Activated CD4-positive, CD25-positive, alpha-beta regulatory T cell treated with anti-CD3 and anti-CD28 coated beads, Interleukin-2, amount 50 U/mL, for 72 hours (primary cell): ENCODE measurements around the gene C2CD3.
"Not testable (repeated sequence)": the region's sequence is repeated elsewhere in the genome, so short reads cannot be mapped to it uniquely, and the experiment has no call there.

Experiments
- DNase-seq: peaks from one replicate; pipeline ENCODE4 v3.0.0; 2021

The C2CD3 gene

DNA sequence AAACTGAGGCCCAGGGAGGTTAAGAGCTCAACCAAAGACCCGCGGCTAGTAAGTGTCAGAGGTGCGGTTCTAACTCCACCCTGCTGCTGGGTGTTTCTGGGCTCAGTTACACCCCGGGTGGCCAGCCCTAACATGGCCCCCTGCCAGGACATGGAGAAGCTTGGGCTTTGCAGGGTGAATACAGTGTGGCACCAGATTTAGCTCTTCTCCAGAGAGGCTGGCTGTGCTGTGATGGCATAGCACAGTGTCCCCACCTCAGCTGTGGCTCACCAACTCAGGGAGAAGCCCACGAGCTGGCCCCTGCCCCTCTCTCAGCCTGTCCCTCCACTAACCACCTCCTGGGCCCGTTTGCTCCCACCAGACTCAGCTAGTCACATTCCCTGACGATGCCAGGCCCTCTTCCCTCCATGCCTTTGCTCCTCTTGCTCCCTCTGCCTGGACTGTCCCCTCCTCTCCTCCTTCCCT, 168.9 kb downstream of the C2CD3 start:
- DNase-seq, result no peak

- no peak for DNase-seq
Observed at GRCh38 chr11:74000307-74001133, 170.3 kb downstream of the C2CD3 start.

DNA sequence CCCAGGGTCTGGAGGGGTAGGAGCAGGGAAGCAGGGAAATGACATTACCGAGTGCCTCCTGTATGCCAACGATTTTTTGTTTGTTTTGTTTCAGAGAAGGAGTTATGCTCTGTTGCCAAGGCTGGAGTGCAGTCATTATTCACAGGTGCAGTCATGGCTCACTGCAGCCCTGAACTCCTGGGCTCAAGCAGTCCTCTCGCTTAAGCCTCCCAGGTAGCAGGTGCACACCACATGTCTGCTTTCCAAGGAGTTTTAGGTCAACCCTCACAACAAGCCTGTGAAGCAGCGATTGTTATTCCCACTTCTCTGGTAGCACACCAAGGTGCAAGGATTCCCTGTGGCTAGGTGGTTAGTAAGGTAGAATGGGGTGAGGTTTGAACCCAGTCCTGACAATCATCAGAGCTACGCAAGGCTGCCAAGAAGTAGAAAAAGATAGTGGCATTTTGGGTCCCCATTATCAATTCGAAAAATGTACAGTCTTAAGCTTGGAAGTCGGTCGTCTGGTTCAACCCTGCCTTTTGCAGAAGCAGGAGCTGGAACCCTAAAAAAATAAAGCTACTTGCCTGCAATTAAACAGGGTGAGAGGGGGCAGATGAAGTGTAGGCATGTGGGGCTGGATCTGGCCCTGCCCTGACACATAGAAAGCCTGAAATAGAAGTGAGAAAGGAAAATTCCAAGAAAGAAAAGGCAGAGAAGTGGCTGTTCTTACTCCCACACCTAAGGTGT, 171.1 kb downstream of the C2CD3 start:
- no peak for DNase-seq

- DNase-seq, result no peak
Observed at GRCh38 chr11:73998846-73999575, 171.8 kb downstream of the C2CD3 start.

DNA sequence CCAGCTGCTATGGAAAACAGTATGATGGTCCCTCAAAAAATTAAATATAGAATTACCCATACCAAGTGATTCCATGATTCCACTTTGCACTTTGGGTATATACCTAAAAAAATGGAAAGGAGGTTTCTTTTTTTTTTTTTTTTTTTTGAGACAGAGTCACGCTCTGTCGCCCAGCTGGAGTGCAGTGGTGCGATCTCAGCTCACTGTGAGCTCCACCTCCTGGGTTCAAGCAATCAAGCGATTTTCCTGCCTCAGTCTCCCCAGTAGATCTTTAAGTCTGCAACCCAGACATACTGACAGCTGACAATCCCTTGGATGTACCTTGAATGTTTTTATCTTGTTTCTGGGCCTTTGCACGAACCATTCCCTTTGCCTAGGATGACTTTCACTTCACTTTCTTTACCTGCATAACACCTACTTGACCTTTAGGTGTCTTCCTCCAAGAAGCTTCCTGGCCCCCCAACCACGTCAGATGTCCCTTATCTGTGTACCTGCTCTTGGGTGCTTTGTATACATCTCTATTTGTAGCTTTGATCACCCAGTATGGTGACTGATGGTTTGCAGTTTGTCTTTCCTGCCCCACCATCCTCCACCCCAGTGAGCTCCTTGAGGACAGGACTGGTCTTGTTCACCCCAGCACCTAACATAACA, 173.6 kb downstream of the C2CD3 start:
- peak; percentile 24 for DNase-seq

DNA sequence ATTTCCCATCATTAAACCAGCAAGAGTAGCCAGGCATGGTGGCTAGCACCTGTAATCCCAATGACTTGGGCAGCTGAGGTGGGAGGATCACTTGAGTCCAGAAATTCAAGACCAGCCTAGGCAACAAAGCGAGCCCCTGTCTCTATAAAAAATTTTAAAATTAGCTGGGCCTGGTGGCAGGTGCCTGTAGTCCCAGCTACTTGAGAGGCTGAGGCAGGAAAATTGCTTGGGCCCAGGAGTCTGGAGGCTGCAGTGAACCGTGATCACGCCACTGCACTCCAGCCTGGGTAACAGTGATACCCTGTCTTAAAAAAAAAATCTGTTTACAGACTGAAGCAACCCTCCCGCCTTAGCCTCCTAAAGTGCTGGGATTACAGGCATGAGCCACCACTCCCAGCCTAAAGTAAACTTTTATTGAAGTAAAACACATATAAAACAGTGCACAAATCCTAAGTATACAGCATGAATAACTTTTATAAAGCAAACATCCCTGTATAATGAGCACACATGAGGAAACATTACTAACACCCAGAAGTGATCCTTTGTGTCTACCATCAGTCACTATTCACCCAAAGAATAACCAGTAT, 174.5 kb downstream of the C2CD3 start:
- peak; percentile 22 for DNase-seq

DNA sequence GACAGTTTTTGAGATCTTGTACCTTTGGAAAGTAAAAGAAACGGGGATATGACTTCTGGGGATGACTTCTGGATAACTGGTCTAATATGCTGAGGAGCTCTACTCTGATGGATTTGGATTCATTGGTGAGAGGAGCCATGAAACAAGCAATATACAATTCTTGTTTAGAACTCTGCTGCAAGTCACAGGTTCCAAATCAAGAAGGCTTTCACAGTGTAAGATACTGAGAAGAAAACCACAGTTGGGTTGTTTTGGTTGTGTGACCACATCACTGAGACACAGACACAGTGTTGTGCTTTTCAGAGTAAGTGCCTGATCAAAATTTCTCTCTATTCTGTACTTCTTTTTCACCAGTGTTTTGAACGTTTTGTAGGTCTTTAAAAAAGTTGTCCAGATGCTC, 175.1 kb downstream of the C2CD3 start:
- peak; percentile 25 for DNase-seq

DNA sequence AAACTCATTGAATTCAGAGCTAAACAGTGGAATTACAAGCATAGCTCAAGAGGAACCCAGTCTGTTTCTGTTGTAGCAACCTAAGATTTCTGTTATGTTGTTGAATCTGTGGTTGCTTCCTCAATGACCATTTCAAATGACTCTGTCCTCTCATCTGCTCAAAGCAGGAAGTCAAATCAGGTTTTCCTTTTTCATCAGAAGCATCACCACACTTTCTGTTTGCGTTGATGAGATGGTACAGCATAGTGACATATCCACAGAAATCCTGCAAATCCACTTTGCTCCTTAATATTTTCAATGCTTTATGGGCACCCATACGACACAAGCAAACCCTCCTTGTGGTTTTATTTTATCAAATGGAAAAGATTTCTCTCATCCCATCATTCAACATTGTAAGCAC, 175.6 kb downstream of the C2CD3 start:
- DNase-seq, result no peak

- no peak for DNase-seq
Observed at GRCh38 chr11:73991471-73992006, 179.3 kb downstream of the C2CD3 start.

GRCh38 chr11:73990730-73991129, 180.1 kb downstream of the C2CD3 start:
- no peak for DNase-seq

DNA sequence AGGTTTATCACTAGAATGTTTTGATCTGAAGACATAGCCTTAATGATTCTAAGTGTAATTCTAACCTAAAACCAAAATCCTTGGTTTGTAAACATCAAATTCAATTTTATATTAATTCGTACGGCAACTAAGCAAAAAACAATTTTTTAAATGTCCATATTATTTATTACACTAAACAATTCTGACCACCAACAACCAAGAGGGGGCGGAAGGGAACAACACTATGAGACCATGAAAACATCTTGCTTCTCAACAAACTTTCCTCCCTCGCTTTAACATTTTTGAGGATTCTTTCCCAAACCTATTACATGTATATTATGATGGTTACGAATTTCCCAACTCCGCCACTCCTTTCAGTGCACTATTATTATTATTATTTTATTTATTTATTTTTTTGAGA, 181.6 kb downstream of the C2CD3 start:
- no peak for DNase-seq

- DNase-seq, result no peak
Observed at GRCh38 chr11:73988227-73988626, 182.6 kb downstream of the C2CD3 start.

GRCh38 chr11:73985661-73986060, 185.1 kb downstream of the C2CD3 start:
- not testable (repeated sequence) for DNase-seq

DNA sequence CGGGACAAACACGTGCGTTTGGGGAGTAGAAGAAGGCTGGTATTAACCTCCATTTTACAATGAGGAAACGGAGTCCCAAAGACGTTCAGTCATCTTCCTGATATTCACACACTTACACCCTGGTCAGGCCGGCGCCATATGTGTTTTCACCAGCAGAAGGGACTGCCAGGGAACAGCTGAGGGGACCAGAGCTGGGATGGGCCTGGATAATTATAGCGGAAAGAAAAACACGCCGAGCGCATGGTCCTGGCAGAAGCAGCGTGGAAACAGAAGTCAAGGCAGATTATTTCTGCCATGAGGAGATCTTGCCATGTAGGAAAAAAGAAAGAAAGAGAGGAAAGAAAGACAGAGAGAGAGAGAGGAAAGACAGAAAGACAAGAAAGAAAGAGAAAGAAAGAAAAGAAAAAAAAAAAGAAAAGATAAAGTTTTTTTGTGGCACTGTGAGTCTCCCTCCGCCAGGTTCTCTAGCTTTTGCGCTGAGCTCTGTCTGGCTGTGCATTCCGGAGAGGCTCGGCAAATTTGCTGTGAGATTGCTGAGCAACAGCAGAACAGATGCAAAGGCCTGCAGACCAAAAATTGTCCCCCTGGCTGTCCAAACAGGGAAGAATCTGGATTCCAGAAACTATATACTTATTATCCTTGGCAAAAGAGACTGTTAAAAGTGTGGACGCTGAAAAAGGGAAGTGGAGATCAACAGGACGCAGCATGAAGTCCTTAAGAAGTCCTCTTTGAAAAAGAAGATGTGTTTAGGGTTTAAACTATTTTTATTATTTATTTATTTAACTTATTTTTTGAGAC, 186.9 kb downstream of the C2CD3 start:
- no peak for DNase-seq

DNA sequence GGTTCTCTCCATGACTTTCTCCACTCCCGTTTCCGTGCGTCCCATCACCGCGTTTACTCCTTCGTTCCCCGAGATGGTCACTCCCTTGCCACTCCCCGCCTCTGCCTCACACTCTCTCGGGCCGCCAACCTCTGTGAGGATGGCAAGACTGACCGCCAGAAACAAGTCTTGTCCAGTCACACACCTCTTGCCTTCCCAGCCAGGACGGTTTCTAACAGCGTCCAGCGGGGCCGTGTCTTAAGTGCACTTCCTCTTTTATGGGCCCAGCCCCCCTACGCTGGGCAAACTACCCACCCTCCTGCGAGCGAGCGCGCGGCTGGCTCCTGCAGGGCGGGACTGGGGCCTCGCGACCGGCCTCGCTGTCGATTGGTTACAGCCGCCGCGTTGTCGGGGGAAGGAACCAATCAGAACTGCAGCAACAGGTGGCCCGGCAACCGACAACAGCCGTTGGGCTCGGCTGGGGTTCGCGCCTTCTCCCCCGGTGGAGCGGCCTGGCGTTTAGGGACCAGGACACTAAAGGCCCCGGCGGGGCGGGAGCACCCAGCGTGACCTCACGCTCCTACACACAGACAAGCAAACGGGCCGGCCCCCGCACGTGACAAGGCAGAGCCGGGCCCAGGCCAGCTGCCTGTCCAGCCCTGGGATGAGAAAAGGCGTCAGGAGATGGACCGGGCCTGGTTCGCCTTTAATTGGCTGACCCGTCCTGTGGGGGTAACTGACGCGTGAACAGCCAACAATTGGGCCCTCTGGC, 187.6 kb downstream of the C2CD3 start:
- DNase-seq, result peak; percentile 89

DNA sequence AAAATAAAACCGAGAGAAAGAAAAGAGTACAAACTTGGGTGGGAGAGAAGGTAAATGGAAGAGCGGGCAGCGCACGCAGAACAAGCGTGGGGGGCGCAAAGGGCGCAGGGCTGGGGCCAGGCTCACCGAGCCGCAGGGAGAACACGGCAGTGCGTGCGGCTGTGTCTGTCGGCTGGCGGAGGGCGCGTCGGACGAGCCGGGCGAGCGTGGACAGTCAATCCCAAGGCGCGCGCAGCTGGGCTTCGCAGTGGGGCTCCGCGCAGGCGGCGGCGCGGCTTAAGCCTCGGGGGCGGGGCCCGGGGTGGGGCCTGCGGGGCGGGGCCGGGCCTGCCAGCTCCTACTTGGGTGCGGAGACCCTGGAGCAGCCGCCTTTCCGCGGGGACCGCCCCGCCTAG, 188.2 kb downstream of the C2CD3 start, which contains the start of gene UCP2:
Gene UCP2, minus strand, starts transcription at position 249 of the 395 bp plus-strand sequence. CDS start 4,465 bp downstream, outside the sequence.
- peak; percentile 85 for DNase-seq

DNA sequence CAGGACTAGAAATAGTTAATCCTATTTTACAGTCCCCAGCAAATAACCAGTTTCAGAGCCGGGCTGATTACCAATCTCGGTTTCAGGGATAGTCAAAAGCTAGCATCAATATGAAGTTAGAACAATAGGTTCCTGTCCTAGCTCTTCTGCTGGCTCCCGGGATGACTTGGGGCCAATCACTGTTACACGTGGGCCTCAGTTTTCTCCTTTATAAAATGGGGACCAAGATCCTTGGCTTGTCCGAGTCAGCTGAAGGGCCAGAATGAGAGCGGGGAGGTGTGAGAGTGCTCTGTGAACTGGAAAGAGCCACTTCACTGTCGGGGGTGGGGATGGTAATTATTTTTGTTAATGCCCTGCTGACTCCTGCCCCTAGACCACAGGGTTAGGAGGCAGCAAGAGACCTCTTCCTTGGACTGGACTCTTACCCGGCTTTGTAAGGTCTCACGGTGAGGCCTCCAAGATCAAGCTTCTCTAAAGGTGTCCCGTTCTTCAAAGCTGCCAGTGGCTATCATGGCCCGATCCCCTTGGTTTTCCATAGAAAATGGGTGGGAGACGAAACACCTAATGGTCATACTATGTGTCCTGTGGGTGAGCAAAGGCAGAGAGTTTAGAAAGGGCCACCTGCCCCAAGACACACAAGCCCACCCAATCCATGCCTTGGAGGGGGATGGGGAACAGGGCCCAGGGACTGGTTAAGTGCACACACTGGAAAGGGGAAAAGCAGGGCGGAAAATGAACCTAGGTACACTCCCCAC, 189.6 kb downstream of the C2CD3 start:
- DNase-seq, result no peak

DNA sequence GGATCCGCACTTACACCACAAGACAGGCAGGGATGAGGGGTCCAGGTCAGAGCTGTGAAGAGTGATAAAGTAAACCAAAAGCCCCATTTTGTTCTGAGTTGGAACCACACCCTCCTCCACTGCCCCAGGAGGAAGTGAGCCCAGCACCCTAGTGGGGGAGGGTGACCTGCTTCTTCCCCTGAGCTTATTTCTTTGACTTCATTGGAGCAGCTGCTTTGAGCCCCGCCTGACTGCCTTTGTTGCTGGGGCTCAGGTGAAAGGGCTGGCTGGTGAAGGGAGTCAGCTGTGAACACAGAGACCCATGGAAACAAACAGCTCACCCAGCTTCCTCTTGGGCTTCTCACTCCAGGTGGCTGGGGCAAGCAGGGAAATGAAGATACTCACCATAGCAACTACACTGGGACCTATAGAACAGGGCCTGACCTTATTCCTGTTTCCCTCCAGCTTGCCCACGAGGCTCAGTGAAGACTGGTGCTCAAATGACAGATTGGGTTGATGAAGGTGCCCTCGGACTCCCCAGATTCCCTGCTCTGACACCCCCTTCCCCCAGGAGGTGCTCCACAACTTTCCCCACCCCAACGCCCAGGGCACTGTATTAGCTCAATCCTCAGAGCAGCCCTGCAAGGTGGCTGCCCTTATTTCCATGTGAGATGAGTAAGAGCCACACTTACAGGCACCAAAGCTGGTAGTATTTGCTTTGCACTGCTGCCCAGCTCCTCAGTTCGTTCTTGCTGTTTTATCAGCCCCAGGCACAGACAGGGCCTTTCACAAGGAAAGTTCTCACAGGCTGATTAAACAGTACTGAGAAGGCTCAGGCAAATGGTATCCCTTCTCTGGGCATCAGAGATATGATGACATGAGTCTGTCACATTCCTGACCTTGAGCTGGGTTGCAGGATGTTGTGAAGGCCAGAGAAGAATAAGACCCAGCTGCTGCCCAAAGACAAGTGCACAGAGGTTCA, 190.5 kb downstream of the C2CD3 start:
- DNase-seq, result no peak
